ENCODE data around the gene CDH13.

Gene CDH13

GRCh38 chr16:83802554-83803205, 1175.9 kb downstream of the CDH13 start:
- no peak for DNase-seq

- DNase-seq: no peak
These were observed 1177.0 kb downstream of the CDH13 start for GRCh38 chr16:83803811-83804210.

GRCh38 chr16:83804366-83804765, 1177.6 kb downstream of the CDH13 start:
- no peak for DNase-seq

GRCh38 chr16:83806036-83806435, 1179.3 kb downstream of the CDH13 start:
- no peak for DNase-seq

- no peak for DNase-seq
These were observed 1180.0 kb downstream of the CDH13 start for GRCh38 chr16:83806731-83807130.

- DNase-seq: no peak
These were observed 1180.5 kb downstream of the CDH13 start for GRCh38 chr16:83807327-83807709.

GRCh38 chr16:83807710-83808572, 1181.2 kb downstream of the CDH13 start, which contains the start of gene HSBP1:
Gene HSBP1 (plus strand): TSS chr16:83807978. CDS start chr16:83808077, 99 bp downstream.
- DNase-seq: peak; percentile 30

GRCh38 chr16:83808573-83809014, 1181.8 kb downstream of the CDH13 start:
- DNase-seq: no peak

GRCh38 chr16:83809092-83809491, 1182.3 kb downstream of the CDH13 start:
- no peak for DNase-seq

GRCh38 chr16:83810901-83811300, 1184.1 kb downstream of the CDH13 start:
- no peak for DNase-seq

GRCh38 chr16:83813823-83814658, 1187.3 kb downstream of the CDH13 start:
- peak; percentile 40 for DNase-seq

GRCh38 chr16:83814659-83814985, 1187.9 kb downstream of the CDH13 start:
- no peak for DNase-seq

GRCh38 chr16:83817022-83817421, 1190.3 kb downstream of the CDH13 start:
- no peak for DNase-seq

GRCh38 chr16:83818276-83818675, 1191.5 kb downstream of the CDH13 start:
- DNase-seq: no peak

GRCh38 chr16:83819361-83819760, 1192.6 kb downstream of the CDH13 start:
- DNase-seq: peak; percentile 87

- DNase-seq: peak; percentile 23
These were observed 1199.6 kb downstream of the CDH13 start for GRCh38 chr16:83826146-83826913.

- no peak for DNase-seq
These were observed 1203.5 kb downstream of the CDH13 start for GRCh38 chr16:83830091-83830768.

GRCh38 chr16:83830769-83831455, 1204.1 kb downstream of the CDH13 start:
- DNase-seq: no peak

GRCh38 chr16:83831456-83831987, 1204.8 kb downstream of the CDH13 start:
- no peak for DNase-seq

GRCh38 chr16:83833921-83834320, 1207.2 kb downstream of the CDH13 start:
- DNase-seq: no peak
